Left lung (tissue), 10 donors: ENCODE results near the gene NFATC4. TPM values are rescaled to one million over a fixed set of nuclear protein-coding genes. Genes with fewer than 3 reads are reported as not detected.

Experiments
- ATAC-seq: fragments of 200-7000 bp; cut with Tn5 transposase; one replicate; pipeline ENCODE4 v1.9.1; 2020; ENCODE audit warnings: moderate library complexity
- DNase-seq, 4 donors: peaks; one replicate each; pipeline ENCODE4 v3.0.0-alpha.2; 2013 to 2020
- H3K27ac ChIP-seq, 2 donors: fragments of 200-600 bp; sonication (generic) in 1 of 2; one replicate each; pipeline versions ENCODE4 v1.5.0 to v1.8.0; 2020 to 2021
- H3K27me3 ChIP-seq, 2 donors: fragments of 200-600 bp; sonication (generic) in 1 of 2; one replicate each; pipeline versions ENCODE4 v1.5.0 to v1.8.0; 2020 to 2021
- H3K36me3 ChIP-seq, 2 donors: fragments of 200-600 bp; sonication (generic) in 1 of 2; one replicate each; pipeline versions ENCODE4 v1.5.0 to v1.8.0; 2020 to 2021
- H3K4me1 ChIP-seq, 2 donors: fragments of 200-600 bp; one replicate each; pipeline ENCODE4 v1.8.0; 2021
- H3K4me3 ChIP-seq, 2 donors: fragments of 200-600 bp; sonication (generic) in 1 of 2; one replicate each; pipeline versions ENCODE4 v1.5.0 to v1.8.0; 2020 to 2021; ENCODE audit warnings: mild to moderate bottlenecking in 1 of 2
- H3K9me3 ChIP-seq, 2 donors: fragments of 200-600 bp; sonication (generic) in 1 of 2; one replicate each; pipeline versions ENCODE4 v1.5.0 to v1.8.0; 2020 to 2021
- CTCF ChIP-seq, 2 donors: fragments of 200-600 bp; sonication (generic) in 1 of 2; IDR thresholded peaks; one replicate each; pipeline versions ENCODE4 v1.5.0 to v1.8.0; 2021; ENCODE audit warnings: antibody characterized with exemption in 2 of 2
- intact Hi-C, 2 donors: fragments of 100-400 bp; cut with DNase I; formaldehyde crosslinking; loops; one replicate each; pipeline versions ENCODE4 v1.11.2 to v1.14.2; 2022
- polyA plus RNA-seq, 6 donors: library from polyadenylated mRNA; unstranded; fragments of 120-200 nt; gene quantifications; one replicate each; pipeline ENCODE4 v1.2.1, GENCODE V29; 2013; ENCODE audit not compliant: insufficient read length in 6 of 6
- total RNA-seq, 2 donors: library from RNA; stranded (reverse); fragmentation: NEBNext Ultra II Directional; extraction: Animal tissue kit (Norgen Biotek cat#: 25700); gene quantifications; one replicate each; pipeline ENCODE4 v1.2.1, GENCODE V29; 2021
- donor health status: DM: no; HTN: yes; CAD: no.
- donor health status: DM: no; HTN: no; CAD: no.

The NFATC4 gene
- total and polyA plus RNA-seq, 8 donors = 39.4 to 102 (median 81.1) TPM

DNA sequence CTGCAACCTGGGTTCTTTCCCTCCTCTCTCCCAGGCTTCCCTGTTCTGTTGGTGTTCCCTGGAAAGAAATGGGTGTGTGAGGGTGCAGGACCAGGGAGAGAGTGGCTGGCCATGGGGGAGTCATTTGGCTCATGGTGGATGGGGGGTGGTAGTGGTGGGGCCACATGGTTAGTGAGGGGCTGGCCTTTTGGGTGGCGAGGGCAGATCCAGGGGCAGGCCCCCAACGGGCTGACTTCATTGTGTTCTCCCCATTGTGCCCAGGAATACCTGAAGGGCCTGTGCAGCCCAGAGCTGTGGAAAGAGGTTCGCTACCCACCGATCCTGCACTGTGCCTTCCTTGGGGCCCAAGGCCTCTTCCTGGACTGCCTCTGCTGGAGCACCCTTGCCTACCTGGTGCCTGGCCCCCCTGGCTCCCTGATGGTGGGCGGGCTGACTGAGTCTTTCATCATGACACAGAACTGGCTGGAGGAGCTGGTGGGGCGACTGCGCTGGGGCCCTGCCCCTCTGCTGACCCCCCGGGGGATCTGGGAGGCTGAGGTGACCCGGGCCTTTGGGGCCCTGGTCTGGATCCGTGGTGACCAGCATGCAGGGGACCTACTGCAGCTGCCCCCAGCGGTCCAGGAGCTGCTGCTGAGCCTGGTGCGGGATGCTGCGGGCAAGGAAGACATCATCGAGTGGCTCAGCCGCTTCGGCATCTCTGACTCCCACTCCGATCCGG lies 39.8 kb downstream of the NFATC4 start:
- Histone ChIP-seq H3K9me3 (no peaks in the 10 kb centered on the region), H3K4me1 (peaks cover 3 to 5% of the 10 kb centered on the region in 2 donors), H3K4me3 (no peak overlapping the region), H3K27me3 (no peaks in the 10 kb centered on the region), H3K36me3 (no peaks in the 10 kb centered on the region), H3K27ac (no peak overlapping the region)
- intact Hi-C loops = no loop called here
- ATAC-seq (no peak), DNase-seq (no peak)
- TF ChIP-seq CTCF (IDR thresholded peaks at IDR 0.05) = no peak

- Histone ChIP-seq H3K27me3 (no peaks in the 10 kb centered on the region), H3K9me3 (no peaks in the 10 kb centered on the region), H3K4me1 (no peaks in the 10 kb centered on the region), H3K4me3 (no peak overlapping the region), H3K36me3 (peaks cover 0 to 6% of the 10 kb centered on the region in 2 donors), H3K27ac (no peak overlapping the region)
- ATAC-seq (no peak), DNase-seq (no peak)
- intact Hi-C loops = no loop called here
- no peak for TF ChIP-seq CTCF (IDR thresholded peaks at IDR 0.05)
These were observed 40.8 kb downstream of the NFATC4 start for GRCh38 chr14:24408764-24409163.

DNA sequence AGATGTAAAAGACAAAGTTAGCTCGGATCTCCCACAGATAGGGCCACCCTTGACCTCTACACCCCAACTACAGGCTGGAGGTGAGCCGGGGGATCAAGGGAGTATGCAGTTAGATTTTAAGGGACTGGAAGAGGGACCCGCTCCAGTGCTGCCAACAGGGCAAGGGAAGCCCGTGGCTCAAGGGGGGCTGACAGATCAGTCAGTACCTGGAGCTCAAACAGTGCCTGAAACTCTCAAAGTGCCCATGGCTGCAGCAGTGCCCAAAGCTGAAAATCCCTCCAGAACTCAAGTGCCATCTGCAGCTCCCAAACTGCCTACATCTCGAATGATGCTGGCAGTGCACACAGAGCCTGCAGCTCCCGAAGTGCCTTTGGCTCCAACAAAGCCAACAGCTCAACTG lies 41.2 kb downstream of the NFATC4 start:
- no peaks in the 10 kb centered on the region for H3K4me1 ChIP-seq
- H3K36me3 ChIP-seq = peaks cover 0 to 10% of the 10 kb centered on the region in 2 donors
- no peaks in the 10 kb centered on the region for H3K27me3 ChIP-seq
- H3K4me3 ChIP-seq = no peak overlapping the region
- DNase-seq (no peak), ATAC-seq (no peak)
- no peak for TF ChIP-seq CTCF (IDR thresholded peaks at IDR 0.05)
- intact Hi-C loops = no loop called here
- no peak overlapping the region for H3K27ac ChIP-seq
- H3K9me3 ChIP-seq = no peaks in the 10 kb centered on the region

DNA sequence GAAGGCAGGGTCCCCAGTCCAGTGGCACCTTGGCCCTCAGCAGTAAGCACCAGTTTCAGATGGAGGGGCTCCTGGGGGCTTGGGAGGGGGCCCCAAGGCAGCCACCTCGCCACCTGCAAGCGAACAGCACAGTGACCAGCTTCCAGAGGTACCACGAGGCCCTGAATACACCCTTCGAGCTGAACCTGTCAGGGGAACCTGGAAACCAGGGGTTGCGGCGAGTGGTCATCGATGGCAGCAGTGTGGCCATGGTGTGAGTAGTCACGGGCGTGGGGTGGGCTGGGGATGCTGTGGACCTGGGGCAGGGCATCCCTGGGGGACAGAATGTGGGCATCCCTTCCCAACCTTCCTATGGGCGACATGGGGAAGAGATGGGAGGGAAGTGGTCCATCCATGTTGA lies 42.0 kb downstream of the NFATC4 start:
- H3K36me3 ChIP-seq = peaks cover 0 to 18% of the 10 kb centered on the region in 2 donors
- no peak for DNase-seq
- intact Hi-C loops = no loop called here
- H3K27ac ChIP-seq = no peak overlapping the region
- H3K4me1 ChIP-seq = no peaks in the 10 kb centered on the region
- TF ChIP-seq CTCF (IDR thresholded peaks at IDR 0.05) = no peak
- no peaks in the 10 kb centered on the region for H3K9me3 ChIP-seq
- no peak overlapping the region for H3K4me3 ChIP-seq
- ATAC-seq = no peak
- no peaks in the 10 kb centered on the region for H3K27me3 ChIP-seq

GRCh38 chr14:24411443-24412389 lies 43.7 kb downstream of the NFATC4 start:
- H3K36me3 ChIP-seq = peaks cover 0 to 25% of the 10 kb centered on the region in 2 donors
- DNase-seq (no peak), ATAC-seq (peak; percentile 51)
- H3K27me3 ChIP-seq = no peaks in the 10 kb centered on the region
- no peak overlapping the region for H3K4me3 ChIP-seq
- H3K4me1 ChIP-seq = no peaks in the 10 kb centered on the region
- H3K9me3 ChIP-seq = no peaks in the 10 kb centered on the region
- peak; percentile 30 to 77 for TF ChIP-seq CTCF (IDR thresholded peaks at IDR 0.05)
- intact Hi-C loops = no loop called here
- H3K27ac ChIP-seq = no peak overlapping the region
